Neural crest cell (in vitro differentiated cells): Measurements from ENCODE around the gene KIF24. TPM values are rescaled to one million over a fixed set of nuclear protein-coding genes. Genes with fewer than 3 reads are reported as not detected.
"Not testable (repeated sequence)": the region's sequence is repeated elsewhere in the genome, so short reads cannot be mapped to it uniquely, and the experiment has no call there.

Experiments
- DNase-seq: peaks from one replicate; pipeline ENCODE4 v3.0.0; 2021; ENCODE audit warnings: low read depth, mixed read lengths, low spot score
- H3K27ac Mint-ChIP-seq: one replicate; pipeline ENCODE4 v1.8.0; 2021; ENCODE audit warnings: mild to moderate bottlenecking, mixed read lengths; ENCODE audit not compliant: unreplicated experiment
- H3K27me3 Mint-ChIP-seq: 2 replicates; pipeline ENCODE4 v1.8.0; 2021; ENCODE audit warnings: low read depth, mild to moderate bottlenecking, mixed read lengths
- H3K36me3 Mint-ChIP-seq: 2 replicates; pipeline ENCODE4 v1.8.0; 2021; ENCODE audit warnings: low read depth, mild to moderate bottlenecking, mixed read lengths
- H3K4me1 Mint-ChIP-seq: 2 replicates; pipeline ENCODE4 v1.8.0; 2021; ENCODE audit warnings: mixed read lengths
- H3K4me3 Mint-ChIP-seq: one replicate; pipeline ENCODE4 v1.8.0; 2021; ENCODE audit warnings: mild to moderate bottlenecking, mixed read lengths
- H3K9me3 Mint-ChIP-seq: 2 replicates; pipeline ENCODE4 v1.8.0; 2021; ENCODE audit warnings: mixed read lengths
- CTCF ChIP-seq: fragments of 200-600 bp; sonication (generic); conservative IDR thresholded peaks from 2 replicates; pipeline ENCODE4 v1.5.0; 2021; ENCODE audit warnings: antibody characterized with exemption, mild to moderate bottlenecking
- total RNA-seq: library from RNA; stranded (reverse); gene quantifications from 2 replicates; pipeline ENCODE4 v1.2.1, GENCODE V29; 2021

KIF24 gene
- total RNA-seq, 1 donor from 2014 or later = 12.3 TPM

GRCh38 chr9:34371886-34372466 lies 42.9 kb upstream of the KIF24 start:
- Mint-ChIP-seq H3K4me3 (no peak overlapping the region), H3K9me3 (no peaks in the 10 kb centered on the region), H3K4me1 (peaks cover 12% of the 10 kb centered on the region), H3K27ac (no peak overlapping the region), H3K36me3 (peaks cover 13% of the 10 kb centered on the region), H3K27me3 (peaks cover 25% of the 10 kb centered on the region)
- no peak for DNase-seq
- no peak for TF ChIP-seq CTCF

GRCh38 chr9:34370970-34371880 lies 42.2 kb upstream of the KIF24 start:
- Mint-ChIP-seq H3K36me3 (peaks cover 17% of the 10 kb centered on the region), H3K27me3 (peaks cover 20% of the 10 kb centered on the region), H3K9me3 (no peaks in the 10 kb centered on the region), H3K27ac (no peak overlapping the region), H3K4me3 (no peak overlapping the region), H3K4me1 (peaks cover 8% of the 10 kb centered on the region)
- no peak for TF ChIP-seq CTCF
- no peak for DNase-seq

- peaks cover 3% of the 10 kb centered on the region for H3K4me1 Mint-ChIP-seq
- H3K27ac Mint-ChIP-seq = no peak overlapping the region
- no peak for DNase-seq
- peaks cover 12% of the 10 kb centered on the region for H3K27me3 Mint-ChIP-seq
- no peak overlapping the region for H3K4me3 Mint-ChIP-seq
- no peak for TF ChIP-seq CTCF
- H3K9me3 Mint-ChIP-seq = no peaks in the 10 kb centered on the region
- H3K36me3 Mint-ChIP-seq = peaks cover 17% of the 10 kb centered on the region
These were observed 41.4 kb upstream of the KIF24 start for GRCh38 chr9:34370335-34370969.

- peaks cover 17% of the 10 kb centered on the region for H3K36me3 Mint-ChIP-seq
- H3K27me3 Mint-ChIP-seq = peaks cover 6% of the 10 kb centered on the region
- H3K9me3 Mint-ChIP-seq = no peaks in the 10 kb centered on the region
- no peaks in the 10 kb centered on the region for H3K4me1 Mint-ChIP-seq
- DNase-seq = no peak
- no peak overlapping the region for H3K4me3 Mint-ChIP-seq
- no peak for TF ChIP-seq CTCF
- no peak overlapping the region for H3K27ac Mint-ChIP-seq
These were observed 40.6 kb upstream of the KIF24 start for GRCh38 chr9:34369636-34370035.

- not testable (repeated sequence) for DNase-seq, H3K9me3 Mint-ChIP-seq, H3K27me3 Mint-ChIP-seq, H3K27ac Mint-ChIP-seq, H3K4me3 Mint-ChIP-seq, H3K4me1 Mint-ChIP-seq
- H3K36me3 Mint-ChIP-seq = peaks cover 13% of the 10 kb centered on the region
These were observed 39.7 kb upstream of the KIF24 start for GRCh38 chr9:34368796-34369195.

GRCh38 chr9:34367751-34368410 lies 38.8 kb upstream of the KIF24 start:
- not testable (repeated sequence) for H3K4me3 Mint-ChIP-seq

More at GRCh38 chr9:34367751-34368410, 38.8 kb upstream of the KIF24 start:
- Mint-ChIP-seq H3K36me3 (peaks cover 13% of the 10 kb centered on the region), H3K4me1 (peaks cover 16% of the 10 kb centered on the region)
- not testable (repeated sequence) for H3K27me3 Mint-ChIP-seq, H3K9me3 Mint-ChIP-seq, H3K27ac Mint-ChIP-seq, DNase-seq
